GM12878 (cell line): ENCODE data around the gene NUMBL.

Source experiments
- CHD2 ChIP-seq: IDR thresholded peaks from 2 replicates; pipeline ENCODE4 v1.6.1; 2011; ENCODE audit warnings: low read depth, low read length, improper control_type of control experiment, borderline replicate concordance
- HCFC1 ChIP-seq: fragments of 150-350 bp; IDR thresholded peaks from 2 replicates; pipeline ENCODE4 v1.6.1; 2014; ENCODE audit warnings: low read length
- NR2C2 ChIP-seq: IDR thresholded peaks from 2 replicates; pipeline ENCODE4 v1.6.1; 2011; ENCODE audit warnings: borderline replicate concordance, low read depth; ENCODE audit not compliant: control insufficient read depth, insufficient read length
- NRF1 ChIP-seq: conservative IDR thresholded peaks from 2 replicates; pipeline ENCODE4 v1.6.1; 2011; ENCODE audit warnings: mild to moderate bottlenecking, low read depth, low read length, improper control_type of control experiment
- SREBF1 ChIP-seq: IDR thresholded peaks from 2 replicates; pipeline ENCODE4 v1.6.1; 2012; ENCODE audit warnings: mild to moderate bottlenecking, low read length
- SUZ12 ChIP-seq: fragments of 200-600 bp; sonication (generic); IDR thresholded peaks from one replicate; pipeline ENCODE4 v1.6.1; 2018; ENCODE audit warnings: antibody characterized with exemption, mild to moderate bottlenecking; ENCODE audit not compliant: unreplicated experiment
- ZNF24 ChIP-seq: fragments of 450-650 bp; IDR thresholded peaks from 2 replicates; pipeline ENCODE4 v1.6.1; 2017; ENCODE audit warnings: antibody characterized with exemption, mild to moderate bottlenecking
- TF ChIP-seq, protein P1 (sequence below): IDR thresholded peaks from 2 replicates; pipeline ENCODE4 v1.6.1; 2012; ENCODE audit warnings: low read length, inconsistent platforms
- TF ChIP-seq, protein P2 (sequence below), 3 experiments: IDR thresholded peaks in 2 of 3; conservative IDR thresholded peaks in 1 of 3; 2 replicates each; pipeline ENCODE4 v1.5.1; 2011; ENCODE audit warnings: low read depth in 3 of 3, low read length in 3 of 3, mild to moderate bottlenecking in 3 of 3, control low read depth in 2 of 3, moderate library complexity in 2 of 3, inconsistent platforms in 1 of 3, mixed read lengths in 1 of 3; ENCODE audit not compliant: control insufficient read depth in 2 of 3, insufficient read depth in 1 of 3; ENCODE audit errors: extremely low read depth in 1 of 3
- TF ChIP-seq, protein P3 (sequence below): IDR thresholded peaks from 2 replicates; pipeline ENCODE4 v1.6.1; 2011; ENCODE audit warnings: borderline replicate concordance, low read depth, mild to moderate bottlenecking, moderate library complexity, low read length; ENCODE audit not compliant: insufficient read depth, poor library complexity, severe bottlenecking
- TF ChIP-seq, protein P4 (sequence below): IDR thresholded peaks from 2 replicates; pipeline ENCODE4 v1.6.1; 2011; ENCODE audit warnings: low read depth, mild to moderate bottlenecking, low read length, moderate library complexity, borderline replicate concordance; ENCODE audit errors: extremely low read depth
- TF ChIP-seq, protein P5 (sequence below): fragments of 450-650 bp; IDR thresholded peaks from 2 replicates; pipeline ENCODE4 v1.6.1; 2016; ENCODE audit warnings: mild to moderate bottlenecking

DNA sequence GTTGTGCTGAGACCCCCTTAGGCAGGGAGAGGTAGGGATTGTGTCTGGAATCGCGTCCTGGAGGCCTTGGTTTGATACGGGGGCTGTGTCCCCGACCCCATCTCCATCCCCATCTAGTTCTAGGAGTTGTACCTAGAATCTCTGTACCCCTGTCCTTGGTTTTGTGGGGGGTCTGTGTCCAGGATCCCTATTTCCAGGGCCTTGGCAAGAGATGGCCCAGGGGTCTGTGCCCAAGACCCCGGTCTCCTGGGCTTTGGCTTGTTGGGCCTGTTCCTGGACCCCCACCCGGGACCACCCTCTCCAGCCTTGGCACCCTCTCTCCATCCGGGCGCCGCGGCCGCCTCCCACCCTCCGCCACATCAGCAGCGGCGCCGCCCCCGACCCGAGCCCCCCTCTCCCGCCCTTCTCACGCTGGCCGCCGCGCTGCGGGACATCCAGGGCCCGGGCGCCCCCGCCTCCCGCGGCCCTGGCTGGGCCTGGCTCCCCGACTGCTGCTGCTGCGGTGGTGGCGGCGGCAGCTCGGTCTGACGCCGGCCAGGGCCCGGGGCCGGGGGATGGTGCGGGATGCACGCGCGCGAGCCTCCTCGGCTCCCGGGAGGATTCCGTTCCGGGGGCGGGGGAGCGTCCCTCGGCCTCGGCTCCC, at the start of gene NUMBL:
- TF ChIP-seq ZNF24 (0 out of 2 replicates have a peak, but pooled peaks have one; percentile 11), HCFC1 (no peak), SUZ12 (no peak), NRF1 (no peak), SREBF1 (no peak), CHD2 (no peak), NR2C2 (no peak)
- TF ChIP-seq, protein P1, sequence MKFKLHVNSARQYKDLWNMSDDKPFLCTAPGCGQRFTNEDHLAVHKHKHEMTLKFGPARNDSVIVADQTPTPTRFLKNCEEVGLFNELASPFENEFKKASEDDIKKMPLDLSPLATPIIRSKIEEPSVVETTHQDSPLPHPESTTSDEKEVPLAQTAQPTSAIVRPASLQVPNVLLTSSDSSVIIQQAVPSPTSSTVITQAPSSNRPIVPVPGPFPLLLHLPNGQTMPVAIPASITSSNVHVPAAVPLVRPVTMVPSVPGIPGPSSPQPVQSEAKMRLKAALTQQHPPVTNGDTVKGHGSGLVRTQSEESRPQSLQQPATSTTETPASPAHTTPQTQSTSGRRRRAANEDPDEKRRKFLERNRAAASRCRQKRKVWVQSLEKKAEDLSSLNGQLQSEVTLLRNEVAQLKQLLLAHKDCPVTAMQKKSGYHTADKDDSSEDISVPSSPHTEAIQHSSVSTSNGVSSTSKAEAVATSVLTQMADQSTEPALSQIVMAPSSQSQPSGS: no peak
- TF ChIP-seq, protein P2, sequence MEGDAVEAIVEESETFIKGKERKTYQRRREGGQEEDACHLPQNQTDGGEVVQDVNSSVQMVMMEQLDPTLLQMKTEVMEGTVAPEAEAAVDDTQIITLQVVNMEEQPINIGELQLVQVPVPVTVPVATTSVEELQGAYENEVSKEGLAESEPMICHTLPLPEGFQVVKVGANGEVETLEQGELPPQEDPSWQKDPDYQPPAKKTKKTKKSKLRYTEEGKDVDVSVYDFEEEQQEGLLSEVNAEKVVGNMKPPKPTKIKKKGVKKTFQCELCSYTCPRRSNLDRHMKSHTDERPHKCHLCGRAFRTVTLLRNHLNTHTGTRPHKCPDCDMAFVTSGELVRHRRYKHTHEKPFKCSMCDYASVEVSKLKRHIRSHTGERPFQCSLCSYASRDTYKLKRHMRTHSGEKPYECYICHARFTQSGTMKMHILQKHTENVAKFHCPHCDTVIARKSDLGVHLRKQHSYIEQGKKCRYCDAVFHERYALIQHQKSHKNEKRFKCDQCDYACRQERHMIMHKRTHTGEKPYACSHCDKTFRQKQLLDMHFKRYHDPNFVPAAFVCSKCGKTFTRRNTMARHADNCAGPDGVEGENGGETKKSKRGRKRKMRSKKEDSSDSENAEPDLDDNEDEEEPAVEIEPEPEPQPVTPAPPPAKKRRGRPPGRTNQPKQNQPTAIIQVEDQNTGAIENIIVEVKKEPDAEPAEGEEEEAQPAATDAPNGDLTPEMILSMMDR (IDR thresholded peaks at IDR 0.05 in 2 of 3, conservative IDR thresholded peaks at IDR 0.05 in 1 of 3; ENCODE audit: control insufficient read depth in 2 of 3, extremely low read depth in 1 of 3, insufficient read depth in 1 of 3, low read depth in 3 of 3, low read length in 3 of 3): no peak
- TF ChIP-seq, protein P3, sequence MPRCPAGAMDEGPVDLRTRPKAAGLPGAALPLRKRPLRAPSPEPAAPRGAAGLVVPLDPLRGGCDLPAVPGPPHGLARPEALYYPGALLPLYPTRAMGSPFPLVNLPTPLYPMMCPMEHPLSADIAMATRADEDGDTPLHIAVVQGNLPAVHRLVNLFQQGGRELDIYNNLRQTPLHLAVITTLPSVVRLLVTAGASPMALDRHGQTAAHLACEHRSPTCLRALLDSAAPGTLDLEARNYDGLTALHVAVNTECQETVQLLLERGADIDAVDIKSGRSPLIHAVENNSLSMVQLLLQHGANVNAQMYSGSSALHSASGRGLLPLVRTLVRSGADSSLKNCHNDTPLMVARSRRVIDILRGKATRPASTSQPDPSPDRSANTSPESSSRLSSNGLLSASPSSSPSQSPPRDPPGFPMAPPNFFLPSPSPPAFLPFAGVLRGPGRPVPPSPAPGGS: no peak
- TF ChIP-seq, protein P4, sequence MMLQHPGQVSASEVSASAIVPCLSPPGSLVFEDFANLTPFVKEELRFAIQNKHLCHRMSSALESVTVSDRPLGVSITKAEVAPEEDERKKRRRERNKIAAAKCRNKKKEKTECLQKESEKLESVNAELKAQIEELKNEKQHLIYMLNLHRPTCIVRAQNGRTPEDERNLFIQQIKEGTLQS: no peak
- TF ChIP-seq, protein P5, sequence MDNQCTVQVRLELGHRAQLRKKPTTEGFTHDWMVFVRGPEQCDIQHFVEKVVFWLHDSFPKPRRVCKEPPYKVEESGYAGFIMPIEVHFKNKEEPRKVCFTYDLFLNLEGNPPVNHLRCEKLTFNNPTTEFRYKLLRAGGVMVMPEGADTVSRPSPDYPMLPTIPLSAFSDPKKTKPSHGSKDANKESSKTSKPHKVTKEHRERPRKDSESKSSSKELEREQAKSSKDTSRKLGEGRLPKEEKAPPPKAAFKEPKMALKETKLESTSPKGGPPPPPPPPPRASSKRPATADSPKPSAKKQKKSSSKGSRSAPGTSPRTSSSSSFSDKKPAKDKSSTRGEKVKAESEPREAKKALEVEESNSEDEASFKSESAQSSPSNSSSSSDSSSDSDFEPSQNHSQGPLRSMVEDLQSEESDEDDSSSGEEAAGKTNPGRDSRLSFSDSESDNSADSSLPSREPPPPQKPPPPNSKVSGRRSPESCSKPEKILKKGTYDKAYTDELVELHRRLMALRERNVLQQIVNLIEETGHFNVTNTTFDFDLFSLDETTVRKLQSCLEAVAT: no peak
